Measurements from ENCODE around the gene DDX25. TPM values are rescaled to one million over a fixed set of nuclear protein-coding genes. Genes with fewer than 3 reads are reported as not detected.

The DDX25 gene
- total RNA-seq, 4 donors from 2014 or later = 1.5 TPM; not detected in 3

- no peaks in the 10 kb centered on the region for H3K36me3 ChIP-seq
- intact Hi-C loops (cut with DNase I; ENCODE audit: low total_unique reads) (no loop called here), in situ Hi-C loops (cut with MboI; ENCODE audit: low pct_ligation_motif_present in 1 of 4, low pct_unique_long_range_greater_than_20kb in 1 of 4, low sequenced_read_pairs in 3 of 4) (no loop called here)
- TF ChIP-seq CTCF (IDR thresholded peaks at IDR 0.05) (no peak), POLR2AphosphoS5 (IDR thresholded peaks at IDR 0.05) (peak in 2 of 3 donors; percentile 29 to 42), POLR2A (IDR thresholded peaks at IDR 0.05) (no peak), EP300 (IDR thresholded peaks at IDR 0.05; ENCODE audit: low read depth) (no peak)
- H3K9me3 ChIP-seq = no peaks in the 10 kb centered on the region
- peaks cover 0 to 26% (median 9%) of the 10 kb centered on the region in 4 donors for H3K4me1 ChIP-seq
- peaks cover 10% of the 10 kb centered on the region for H3K27me3 ChIP-seq
- WGBS, 2 donors (ENCODE audit: low coverage in 1 of 2) = 48 to 61% methylated on average over 3 to 12 of the region's 12 CpGs
- H3K27ac ChIP-seq = peak overlapping the region; percentile 43 to 62 (median 50)
- H3K4me3 ChIP-seq = no peak overlapping the region
- peak; percentile 82 for DNase-seq
Observed at GRCh38 chr11:125916683-125917347, 12.5 kb downstream of the DDX25 start.

GRCh38 chr11:125918140-125918840 lies 14.0 kb downstream of the DDX25 start:
- in situ Hi-C loops (cut with MboI; ENCODE audit: low pct_ligation_motif_present in 1 of 4, low pct_unique_long_range_greater_than_20kb in 1 of 4, low sequenced_read_pairs in 3 of 4) (no loop called here), intact Hi-C loops (cut with DNase I; ENCODE audit: low total_unique reads) (no loop called here)
- Histone ChIP-seq H3K27me3 (peaks cover 10% of the 10 kb centered on the region), H3K27ac (no peak overlapping the region), H3K4me1 (peaks cover 0 to 26% (median 9%) of the 10 kb centered on the region in 4 donors), H3K36me3 (no peaks in the 10 kb centered on the region), H3K4me3 (no peak overlapping the region), H3K9me3 (no peaks in the 10 kb centered on the region)
- 92 to 93% methylated on average over 8 to 13 of the region's 13 CpGs for WGBS, 2 donors (ENCODE audit: low coverage in 1 of 2)
- TF ChIP-seq CTCF (IDR thresholded peaks at IDR 0.05) (no peak), EP300 (IDR thresholded peaks at IDR 0.05; ENCODE audit: low read depth) (no peak), POLR2A (IDR thresholded peaks at IDR 0.05) (no peak), POLR2AphosphoS5 (IDR thresholded peaks at IDR 0.05) (no peak)
- DNase-seq = no peak

GRCh38 chr11:125921042-125921441 lies 16.7 kb downstream of the DDX25 start:
- 71 to 73% methylated on average over 5 to 9 of the region's 9 CpGs for WGBS, 2 donors (ENCODE audit: low coverage in 1 of 2)
- intact Hi-C loops (cut with DNase I; ENCODE audit: low total_unique reads) = no loop called here
- H3K9me3 ChIP-seq = no peaks in the 10 kb centered on the region
- peaks cover 0 to 32% (median 10%) of the 10 kb centered on the region in 4 donors for H3K4me1 ChIP-seq
- no peak for TF ChIP-seq POLR2AphosphoS5 (IDR thresholded peaks at IDR 0.05)
- H3K4me3 ChIP-seq = no peak overlapping the region
- no peaks in the 10 kb centered on the region for H3K36me3 ChIP-seq
- peak; percentile 28 for DNase-seq
- H3K27ac ChIP-seq = no peak overlapping the region
- H3K27me3 ChIP-seq = peaks cover 10% of the 10 kb centered on the region
- in situ Hi-C loops (cut with MboI; ENCODE audit: low pct_ligation_motif_present in 1 of 4, low pct_unique_long_range_greater_than_20kb in 1 of 4, low sequenced_read_pairs in 3 of 4) = loop anchor here (5.0 to 10.0 kb wide), 3 partner anchors 274 to 281 kb away; no protein-coding TSS in a partner anchor

- TF ChIP-seq EP300 (IDR thresholded peaks at IDR 0.05; ENCODE audit: low read depth) (no peak), POLR2AphosphoS5 (IDR thresholded peaks at IDR 0.05) (no peak), CTCF (IDR thresholded peaks at IDR 0.05) (no peak)
- no peaks in the 10 kb centered on the region for H3K9me3 ChIP-seq
- WGBS, 2 donors (ENCODE audit: low coverage in 1 of 2) = 84% methylated on average over 3 of the region's 3 CpGs; no CpG with 5 or more reads in 1 of the 2 donors
- in situ Hi-C loops (cut with MboI; ENCODE audit: low pct_ligation_motif_present in 1 of 4, low pct_unique_long_range_greater_than_20kb in 1 of 4, low sequenced_read_pairs in 3 of 4) = loop anchor here (5.0 to 10.0 kb wide), 3 partner anchors 273 to 280 kb away; no protein-coding TSS in a partner anchor
- H3K4me3 ChIP-seq = no peak overlapping the region
- intact Hi-C loops (cut with DNase I; ENCODE audit: low total_unique reads) = loop anchor here (2.0 kb wide), 1 partner anchor 271 kb away; no protein-coding TSS in a partner anchor
- no peak for DNase-seq
- peaks cover 0 to 24% (median 5%) of the 10 kb centered on the region in 4 donors for H3K4me1 ChIP-seq
- H3K27me3 ChIP-seq = peaks cover 15% of the 10 kb centered on the region
- no peak overlapping the region for H3K27ac ChIP-seq
- no peaks in the 10 kb centered on the region for H3K36me3 ChIP-seq
Observed at GRCh38 chr11:125922156-125922555, 17.8 kb downstream of the DDX25 start.

Measured in transverse colon (tissue), 4 donors.